SU-DHL-6 (cell line): ENCODE measurements around the gene TGFB2.

Experiments used
- H2AFZ ChIP-seq: fragments of 200-600 bp; sonication (generic); 2 replicates; pipeline ENCODE4 v1.6.1; 2014; ENCODE audit warnings: low read depth, mild to moderate bottlenecking, moderate library complexity, mixed read lengths, antibody characterized with exemption, low read length; ENCODE audit not compliant: severe bottlenecking
- H3F3A ChIP-seq: fragments of 200-600 bp; shearing (Covaris generic); 2 replicates; pipeline ENCODE4 v1.6.0; 2016; ENCODE audit warnings: antibody characterized with exemption, mild to moderate bottlenecking; ENCODE audit not compliant: insufficient read depth
- H3K27ac ChIP-seq: fragments of 200-600 bp; sonication (generic); 2 replicates; pipeline ENCODE4 v1.5.1; 2016; ENCODE audit warnings: low read depth, mild to moderate bottlenecking, low read length, moderate library complexity, mixed read lengths
- H3K27me3 ChIP-seq: fragments of 200-600 bp; sonication (generic), shearing (Covaris generic); 2 replicates; pipeline ENCODE4 v1.6.0; 2014; ENCODE audit warnings: mild to moderate bottlenecking, low read length
- H3K36me3 ChIP-seq: fragments of 200-600 bp; sonication (generic); 2 replicates; pipeline ENCODE4 v1.6.1; 2014; ENCODE audit warnings: mild to moderate bottlenecking, low read length, mixed read lengths
- H3K4me2 ChIP-seq: fragments of 300-600, 200-600 bp; shearing (Covaris generic), sonication (generic); 2 replicates; pipeline ENCODE4 v1.6.0; 2014; ENCODE audit warnings: low read length, low read depth, mild to moderate bottlenecking; ENCODE audit not compliant: poor library complexity, severe bottlenecking
- H3K4me3 ChIP-seq: fragments of 200-600 bp; sonication (generic); 2 replicates; pipeline ENCODE4 v1.5.1; 2014; ENCODE audit warnings: antibody characterized with exemption, low read length, mild to moderate bottlenecking, mixed read lengths; ENCODE audit not compliant: insufficient read depth, poor library complexity, severe bottlenecking
- H3K79me2 ChIP-seq: fragments of 200-600 bp; sonication (generic); 2 replicates; pipeline ENCODE4 v1.6.1; 2014; ENCODE audit warnings: mild to moderate bottlenecking, low read length, moderate library complexity; ENCODE audit not compliant: insufficient read depth
- H3K9ac ChIP-seq: fragments of 200-600 bp; sonication (generic); 2 replicates; pipeline ENCODE4 v1.7.0; 2014; ENCODE audit warnings: mild to moderate bottlenecking, low read length
- H3K9me2 ChIP-seq: fragments of 200-600 bp; sonication (generic); replicated peaks from 2 replicates; pipeline ENCODE4 v1.6.1; 2014; ENCODE audit warnings: low read length; ENCODE audit not compliant: insufficient read depth
- H3K9me3 ChIP-seq: fragments of 200-600 bp; sonication (generic); 2 replicates; pipeline ENCODE4 v1.6.1; 2014; ENCODE audit warnings: low read length, mixed read lengths; ENCODE audit not compliant: insufficient read depth
- H4K20me1 ChIP-seq: fragments of 200-600 bp; sonication (generic); 2 replicates; pipeline ENCODE4 v1.6.1; 2014; ENCODE audit warnings: low read depth, mild to moderate bottlenecking, antibody characterized with exemption, low read length, moderate library complexity, mixed read lengths
- CTCF ChIP-seq: fragments of 200-600 bp; sonication (generic); IDR thresholded peaks from one replicate; pipeline ENCODE4 v1.5.1; 2017; ENCODE audit warnings: antibody characterized with exemption, mild to moderate bottlenecking, low read length, moderate library complexity; ENCODE audit not compliant: insufficient read depth, poor library complexity, severe bottlenecking
- EZH2phosphoT487 ChIP-seq: fragments of 200-600 bp; sonication (generic), shearing (Covaris generic); conservative IDR thresholded peaks from 2 replicates; pipeline ENCODE4 v1.6.1; 2018; ENCODE audit warnings: mild to moderate bottlenecking, antibody characterized with exemption, low read length, moderate library complexity, mixed read lengths

Gene TGFB2

GRCh38 chr1:218369688-218370511 is 24.8 kb downstream of the TGFB2 start:
- TF ChIP-seq EZH2phosphoT487 (no peak), CTCF (no peak)
- no peak overlapping the region for H3K4me2 ChIP-seq
- no peaks in the 10 kb centered on the region for H3K9me2 ChIP-seq
- H3K9me3 ChIP-seq, result no peaks in the 10 kb centered on the region
- no peak overlapping the region for H3K27ac ChIP-seq
- no peaks in the 10 kb centered on the region for H4K20me1 ChIP-seq
- H3K79me2 ChIP-seq, result no peaks in the 10 kb centered on the region
- no peaks in the 10 kb centered on the region for H3K27me3 ChIP-seq
- H3K4me3 ChIP-seq, result no peak overlapping the region
- H3F3A ChIP-seq, result no peaks in the 10 kb centered on the region
- H3K36me3 ChIP-seq, result no peaks in the 10 kb centered on the region
- H2AFZ ChIP-seq, result no peak overlapping the region
- no peak overlapping the region for H3K9ac ChIP-seq

GRCh38 chr1:218371927-218372672 is 27.0 kb downstream of the TGFB2 start:
- H3K79me2 ChIP-seq, result no peaks in the 10 kb centered on the region
- H3K9me3 ChIP-seq, result no peaks in the 10 kb centered on the region
- no peaks in the 10 kb centered on the region for H4K20me1 ChIP-seq
- no peaks in the 10 kb centered on the region for H3F3A ChIP-seq
- no peak for TF ChIP-seq EZH2phosphoT487
- TF ChIP-seq CTCF, result no peak
- no peak overlapping the region for H3K9ac ChIP-seq
- H3K9me2 ChIP-seq, result no peaks in the 10 kb centered on the region
- H3K4me3 ChIP-seq, result no peak overlapping the region
- no peaks in the 10 kb centered on the region for H3K27me3 ChIP-seq
- no peak overlapping the region for H3K27ac ChIP-seq
- H3K4me2 ChIP-seq, result no peak overlapping the region
- H3K36me3 ChIP-seq, result no peaks in the 10 kb centered on the region
- H2AFZ ChIP-seq, result no peak overlapping the region

GRCh38 chr1:218374401-218375353 is 29.5 kb downstream of the TGFB2 start:
- no peaks in the 10 kb centered on the region for H3K9me3 ChIP-seq
- H3K27me3 ChIP-seq, result no peaks in the 10 kb centered on the region
- H4K20me1 ChIP-seq, result no peaks in the 10 kb centered on the region
- H2AFZ ChIP-seq, result no peak overlapping the region
- H3K79me2 ChIP-seq, result no peaks in the 10 kb centered on the region
- no peak overlapping the region for H3K4me3 ChIP-seq
- no peak overlapping the region for H3K9ac ChIP-seq
- H3K4me2 ChIP-seq, result no peak overlapping the region
- no peaks in the 10 kb centered on the region for H3K36me3 ChIP-seq
- H3K9me2 ChIP-seq, result no peaks in the 10 kb centered on the region
- H3K27ac ChIP-seq, result no peak overlapping the region
- TF ChIP-seq CTCF (no peak), EZH2phosphoT487 (no peak)
- H3F3A ChIP-seq, result no peaks in the 10 kb centered on the region
